Stimulated activated CD8-positive, alpha-beta memory T cell treated with anti-CD3 and anti-CD28 coated beads, Interleukin-15, amount 100 ng/mL, for 1 hour (primary cell): ENCODE measurements around the gene SLC19A2.
"Not testable (repeated sequence)": the region's sequence is repeated elsewhere in the genome, so short reads cannot be mapped to it uniquely, and the experiment has no call there.

ENCODE experiments used
- DNase-seq: peaks from one replicate; pipeline ENCODE4 v3.0.0-alpha.2; 2020; ENCODE audit warnings: low read depth

Gene SLC19A2

GRCh38 chr1:169508432-169509338 is 22.9 kb upstream of the SLC19A2 start:
- no peak for DNase-seq

- DNase-seq = no peak
Measured at GRCh38 chr1:169507413-169507812, 21.7 kb upstream of the SLC19A2 start.

GRCh38 chr1:169503601-169504000 is 17.9 kb upstream of the SLC19A2 start:
- not testable (repeated sequence) for DNase-seq

GRCh38 chr1:169499807-169500206 is 14.1 kb upstream of the SLC19A2 start:
- no peak for DNase-seq

GRCh38 chr1:169497317-169497716 is 11.6 kb upstream of the SLC19A2 start:
- no peak for DNase-seq

- no peak for DNase-seq
Measured at GRCh38 chr1:169495916-169496315, 10.2 kb upstream of the SLC19A2 start.

- no peak for DNase-seq
Measured at GRCh38 chr1:169495046-169495775, 9.5 kb upstream of the SLC19A2 start.

- DNase-seq = no peak
Measured at GRCh38 chr1:169494343-169494742, 8.6 kb upstream of the SLC19A2 start.

GRCh38 chr1:169493251-169493650 is 7.5 kb upstream of the SLC19A2 start:
- no peak for DNase-seq

GRCh38 chr1:169491845-169492281 is 6.1 kb upstream of the SLC19A2 start:
- no peak for DNase-seq

- no peak for DNase-seq
Measured at GRCh38 chr1:169488157-169488556, 2.4 kb upstream of the SLC19A2 start.

- no peak for DNase-seq
Measured at GRCh38 chr1:169487561-169487960, 1.8 kb upstream of the SLC19A2 start.

GRCh38 chr1:169487133-169487532 is 1.4 kb upstream of the SLC19A2 start:
- no peak for DNase-seq

GRCh38 chr1:169486281-169487051 is 722 bp upstream of the SLC19A2 start:
- DNase-seq = no peak

- no peak for DNase-seq
Measured at GRCh38 chr1:169484683-169485430, 887 bp downstream of the SLC19A2 start.

GRCh38 chr1:169484101-169484500 is 1.6 kb downstream of the SLC19A2 start:
- no peak for DNase-seq

- no peak for DNase-seq
Measured at GRCh38 chr1:169483500-169483966, 2.2 kb downstream of the SLC19A2 start.

GRCh38 chr1:169479363-169480066 is 6.2 kb downstream of the SLC19A2 start:
- no peak for DNase-seq

- no peak for DNase-seq
Measured at GRCh38 chr1:169478094-169478672, 7.6 kb downstream of the SLC19A2 start.

GRCh38 chr1:169475806-169476387 is 9.8 kb downstream of the SLC19A2 start:
- DNase-seq = no peak
